ENCODE measurements around the gene GBE1. TPM values are rescaled to one million over a fixed set of nuclear protein-coding genes. Genes with fewer than 3 reads are reported as not detected.

The GBE1 gene
- polyA plus RNA-seq, 1 experiment, result 60.1 TPM

DNA sequence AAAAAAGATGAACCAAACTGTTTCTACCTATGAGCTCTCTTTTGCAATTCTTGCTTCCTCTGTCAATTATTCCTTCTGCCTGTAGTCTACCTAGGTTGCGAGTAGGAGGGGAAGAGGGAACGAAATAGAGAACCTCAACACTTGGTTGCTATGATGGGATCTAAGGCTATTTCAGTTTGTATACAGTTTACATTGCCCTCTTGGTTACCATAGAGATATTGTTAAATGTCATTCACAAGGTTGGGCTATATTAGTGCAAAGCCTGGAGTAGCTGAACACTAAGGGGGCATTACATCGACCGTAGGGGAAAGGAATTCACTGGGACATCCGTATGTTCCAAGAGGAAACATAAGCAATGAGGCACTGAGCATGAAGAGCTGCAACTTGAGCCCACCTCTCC is 276.9 kb downstream of the GBE1 start:
- ChIA-PET CTCF (interaction anchor here (0.6 kb wide), 1 partner anchor 142 kb away, joined by 5 read pairs; no protein-coding TSS in a partner anchor), POLR2A (no interaction called here)
- TF ChIP-seq, protein P1, sequence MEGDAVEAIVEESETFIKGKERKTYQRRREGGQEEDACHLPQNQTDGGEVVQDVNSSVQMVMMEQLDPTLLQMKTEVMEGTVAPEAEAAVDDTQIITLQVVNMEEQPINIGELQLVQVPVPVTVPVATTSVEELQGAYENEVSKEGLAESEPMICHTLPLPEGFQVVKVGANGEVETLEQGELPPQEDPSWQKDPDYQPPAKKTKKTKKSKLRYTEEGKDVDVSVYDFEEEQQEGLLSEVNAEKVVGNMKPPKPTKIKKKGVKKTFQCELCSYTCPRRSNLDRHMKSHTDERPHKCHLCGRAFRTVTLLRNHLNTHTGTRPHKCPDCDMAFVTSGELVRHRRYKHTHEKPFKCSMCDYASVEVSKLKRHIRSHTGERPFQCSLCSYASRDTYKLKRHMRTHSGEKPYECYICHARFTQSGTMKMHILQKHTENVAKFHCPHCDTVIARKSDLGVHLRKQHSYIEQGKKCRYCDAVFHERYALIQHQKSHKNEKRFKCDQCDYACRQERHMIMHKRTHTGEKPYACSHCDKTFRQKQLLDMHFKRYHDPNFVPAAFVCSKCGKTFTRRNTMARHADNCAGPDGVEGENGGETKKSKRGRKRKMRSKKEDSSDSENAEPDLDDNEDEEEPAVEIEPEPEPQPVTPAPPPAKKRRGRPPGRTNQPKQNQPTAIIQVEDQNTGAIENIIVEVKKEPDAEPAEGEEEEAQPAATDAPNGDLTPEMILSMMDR (IDR thresholded peaks at IDR 0.05; ENCODE audit: low read depth, low read length), result no peak
- H3K9me3 ChIP-seq (ENCODE audit: control insufficient read depth, insufficient read depth, low read length), result no peaks in the 10 kb centered on the region
- no peak overlapping the region for H3K27ac ChIP-seq (ENCODE audit: low read depth, low read length)
- no peak overlapping the region for H3K4me3 ChIP-seq (ENCODE audit: low read depth, low read length)
- no peaks in the 10 kb centered on the region for H3K27me3 ChIP-seq (ENCODE audit: control insufficient read depth, insufficient read depth, low read length)
- DNase-seq (ENCODE audit: low read depth, low spot score), result no peak

- Histone ChIP-seq H3K4me3 (ENCODE audit: low read depth, low read length) (no peak overlapping the region), H3K27me3 (ENCODE audit: control insufficient read depth, insufficient read depth, low read length) (no peaks in the 10 kb centered on the region), H3K9me3 (ENCODE audit: control insufficient read depth, insufficient read depth, low read length) (no peaks in the 10 kb centered on the region), H3K27ac (ENCODE audit: low read depth, low read length) (no peak overlapping the region)
- ChIA-PET POLR2A (no interaction called here), CTCF (no interaction called here)
- TF ChIP-seq, protein P1 (IDR thresholded peaks at IDR 0.05; ENCODE audit: low read depth, low read length), result no peak
- DNase-seq (ENCODE audit: low read depth, low spot score), result no peak
Observed at GRCh38 chr3:81483046-81483445, 278.4 kb downstream of the GBE1 start.

- no peak for DNase-seq (ENCODE audit: low read depth, low spot score)
- Histone ChIP-seq H3K9me3 (ENCODE audit: control insufficient read depth, insufficient read depth, low read length) (no peaks in the 10 kb centered on the region), H3K4me3 (ENCODE audit: low read depth, low read length) (no peak overlapping the region), H3K27me3 (ENCODE audit: control insufficient read depth, insufficient read depth, low read length) (no peaks in the 10 kb centered on the region), H3K27ac (ENCODE audit: low read depth, low read length) (no peak overlapping the region)
- TF ChIP-seq, protein P1 (IDR thresholded peaks at IDR 0.05; ENCODE audit: low read depth, low read length), result no peak
- POLR2A ChIA-PET, result no interaction called here
- CTCF ChIA-PET, result interaction anchor here (2.8 kb wide), 1 partner anchor 13 kb away, joined by 27 read pairs; no protein-coding TSS in a partner anchor
Observed at GRCh38 chr3:81477740-81478139, 283.7 kb downstream of the GBE1 start.

DNA sequence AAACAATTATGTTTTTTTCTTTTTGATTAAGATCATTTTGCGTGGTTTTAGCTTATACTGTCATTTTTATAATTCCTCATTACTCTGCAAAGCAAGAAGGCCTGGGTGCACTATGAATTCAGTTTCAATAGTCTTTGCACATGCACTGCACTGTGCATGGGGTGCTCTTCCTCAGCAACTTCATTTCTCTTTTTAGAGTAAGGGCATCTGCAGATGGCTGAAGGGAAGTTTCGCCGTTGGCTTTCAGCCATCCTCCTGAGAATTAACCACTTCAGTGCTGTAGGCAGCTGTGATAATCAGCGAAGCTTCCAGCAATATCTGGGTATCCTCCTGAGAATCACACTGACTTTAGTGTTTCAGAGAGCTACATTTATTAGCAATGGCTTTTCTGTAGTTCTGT is 284.8 kb downstream of the GBE1 start:
- TF ChIP-seq, protein P1 (IDR thresholded peaks at IDR 0.05; ENCODE audit: low read depth, low read length), result no peak
- no peak for DNase-seq (ENCODE audit: low read depth, low spot score)
- Histone ChIP-seq H3K4me3 (ENCODE audit: low read depth, low read length) (no peak overlapping the region), H3K27ac (ENCODE audit: low read depth, low read length) (no peak overlapping the region), H3K9me3 (ENCODE audit: control insufficient read depth, insufficient read depth, low read length) (no peaks in the 10 kb centered on the region), H3K27me3 (ENCODE audit: control insufficient read depth, insufficient read depth, low read length) (no peaks in the 10 kb centered on the region)
- ChIA-PET POLR2A (no interaction called here), CTCF (interaction anchor here (0.6 kb wide), 1 partner anchor 72 kb away, joined by 7 read pairs; no protein-coding TSS in a partner anchor)

GRCh38 chr3:81472600-81473362 is 288.7 kb downstream of the GBE1 start:
- TF ChIP-seq, protein P1 (IDR thresholded peaks at IDR 0.05; ENCODE audit: low read depth, low read length), result no peak
- no peaks in the 10 kb centered on the region for H3K9me3 ChIP-seq (ENCODE audit: control insufficient read depth, insufficient read depth, low read length)
- no peaks in the 10 kb centered on the region for H3K27me3 ChIP-seq (ENCODE audit: control insufficient read depth, insufficient read depth, low read length)
- no peak for DNase-seq (ENCODE audit: low read depth, low spot score)
- no peak overlapping the region for H3K27ac ChIP-seq (ENCODE audit: low read depth, low read length)
- CTCF ChIA-PET, result interaction anchor here (0.8 to 1.0 kb wide), 2 partner anchors 18 to 24 kb away, joined by 3 read pairs; no protein-coding TSS in a partner anchor
- H3K4me3 ChIP-seq (ENCODE audit: low read depth, low read length), result no peak overlapping the region
- POLR2A ChIA-PET, result no interaction called here
